ENCODE measurements around the gene TMEM135. TPM values are rescaled to one million over a fixed set of nuclear protein-coding genes. Genes with fewer than 3 reads are reported as not detected.

Gene TMEM135
- total RNA-seq, 1 experiment from 2014 or later, result 95.2 TPM

GRCh38 chr11:87110443-87111131, 72.9 kb downstream of the TMEM135 start:
- TF ChIP-seq, protein P1, sequence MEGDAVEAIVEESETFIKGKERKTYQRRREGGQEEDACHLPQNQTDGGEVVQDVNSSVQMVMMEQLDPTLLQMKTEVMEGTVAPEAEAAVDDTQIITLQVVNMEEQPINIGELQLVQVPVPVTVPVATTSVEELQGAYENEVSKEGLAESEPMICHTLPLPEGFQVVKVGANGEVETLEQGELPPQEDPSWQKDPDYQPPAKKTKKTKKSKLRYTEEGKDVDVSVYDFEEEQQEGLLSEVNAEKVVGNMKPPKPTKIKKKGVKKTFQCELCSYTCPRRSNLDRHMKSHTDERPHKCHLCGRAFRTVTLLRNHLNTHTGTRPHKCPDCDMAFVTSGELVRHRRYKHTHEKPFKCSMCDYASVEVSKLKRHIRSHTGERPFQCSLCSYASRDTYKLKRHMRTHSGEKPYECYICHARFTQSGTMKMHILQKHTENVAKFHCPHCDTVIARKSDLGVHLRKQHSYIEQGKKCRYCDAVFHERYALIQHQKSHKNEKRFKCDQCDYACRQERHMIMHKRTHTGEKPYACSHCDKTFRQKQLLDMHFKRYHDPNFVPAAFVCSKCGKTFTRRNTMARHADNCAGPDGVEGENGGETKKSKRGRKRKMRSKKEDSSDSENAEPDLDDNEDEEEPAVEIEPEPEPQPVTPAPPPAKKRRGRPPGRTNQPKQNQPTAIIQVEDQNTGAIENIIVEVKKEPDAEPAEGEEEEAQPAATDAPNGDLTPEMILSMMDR (IDR thresholded peaks at IDR 0.05; ENCODE audit: insufficient read depth in 1 of 2, low read depth in 1 of 2, low read length in 1 of 2, severe bottlenecking in 1 of 2, unreplicated experiment in 1 of 2), result no peak
- Mint-ChIP-seq H3K4me1 (ENCODE audit: low read depth, unreplicated experiment) (peaks cover 29% of the 10 kb centered on the region), H3K27ac (ENCODE audit: unreplicated experiment) (no peak overlapping the region), H3K27me3 (ENCODE audit: insufficient read depth, unreplicated experiment) (no peaks in the 10 kb centered on the region), H3K36me3 (ENCODE audit: insufficient read depth, unreplicated experiment) (no peaks in the 10 kb centered on the region), H3K4me3 (ENCODE audit: unreplicated experiment) (no peak overlapping the region), H3K9me3 (ENCODE audit: unreplicated experiment) (no peaks in the 10 kb centered on the region)
- intact Hi-C loops (cut with micrococcal nuclease; ENCODE audit: unreplicated experiment), result no loop called here
- CTCF ChIA-PET, result interaction anchor here (1.6 kb wide), 1 partner anchor 13 kb away, joined by 5 read pairs; no protein-coding TSS in a partner anchor
- H3K4me1 ChIP-seq, result peaks cover 14% of the 10 kb centered on the region
- H3K4me3 ChIP-seq (ENCODE audit: low read depth, low read length), result no peak overlapping the region
- DNase-seq, result no peak
- peaks cover 6% of the 10 kb centered on the region; the same call in 1 of the 2 replicates for H3K9me3 ChIP-seq
- 0 out of 2 replicates have a peak, but pooled peaks cover 2% of the 10 kb centered on the region for H3K36me3 ChIP-seq (ENCODE audit: control insufficient read depth, insufficient read depth, low read length)
- POLR2A ChIA-PET, result no interaction called here
- BruUV-seq (replicated peaks), result no TSS peak
- no peaks in the 10 kb centered on the region for H3K27me3 ChIP-seq (replicated peaks; ENCODE audit: control insufficient read depth, insufficient read depth, low read length)

DNA sequence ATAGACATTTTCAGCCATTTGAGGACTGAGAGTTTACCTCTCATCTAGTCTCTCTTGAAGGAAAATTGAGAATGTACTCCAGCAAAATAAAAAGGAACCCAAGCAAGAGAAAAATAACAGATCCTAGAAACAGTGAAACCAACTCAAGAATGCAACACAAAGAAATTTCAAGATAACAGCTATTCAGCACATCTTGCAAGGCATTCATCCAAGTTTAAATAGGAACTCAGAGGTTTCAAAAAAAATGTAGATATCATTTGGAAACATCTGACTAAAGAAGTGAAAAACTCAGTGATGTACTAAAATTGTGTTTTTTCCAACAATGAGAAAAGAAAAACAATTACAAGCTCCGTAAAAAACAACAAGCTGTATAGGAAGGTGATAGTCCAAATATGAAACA, 76.4 kb downstream of the TMEM135 start:
- Mint-ChIP-seq H3K9me3 (ENCODE audit: unreplicated experiment) (no peaks in the 10 kb centered on the region), H3K4me3 (ENCODE audit: unreplicated experiment) (no peak overlapping the region), H3K36me3 (ENCODE audit: insufficient read depth, unreplicated experiment) (no peaks in the 10 kb centered on the region), H3K27me3 (ENCODE audit: insufficient read depth, unreplicated experiment) (no peaks in the 10 kb centered on the region), H3K27ac (ENCODE audit: unreplicated experiment) (no peak overlapping the region), H3K4me1 (ENCODE audit: low read depth, unreplicated experiment) (peaks cover 14% of the 10 kb centered on the region)
- BruUV-seq (replicated peaks), result no TSS peak
- no peaks in the 10 kb centered on the region for H3K9me3 ChIP-seq
- no peak overlapping the region for H3K4me3 ChIP-seq (ENCODE audit: low read depth, low read length)
- DNase-seq, result no peak
- ChIA-PET POLR2A (no interaction called here), CTCF (no interaction called here)
- TF ChIP-seq, protein P1 (IDR thresholded peaks at IDR 0.05; ENCODE audit: insufficient read depth in 1 of 2, low read depth in 1 of 2, low read length in 1 of 2, severe bottlenecking in 1 of 2, unreplicated experiment in 1 of 2), result no peak
- H3K36me3 ChIP-seq (ENCODE audit: control insufficient read depth, insufficient read depth, low read length), result no peaks in the 10 kb centered on the region
- H3K4me1 ChIP-seq, result peaks cover 2% of the 10 kb centered on the region; the same call in 1 of the 2 replicates
- no peaks in the 10 kb centered on the region for H3K27me3 ChIP-seq (replicated peaks; ENCODE audit: control insufficient read depth, insufficient read depth, low read length)
- intact Hi-C loops (cut with micrococcal nuclease; ENCODE audit: unreplicated experiment), result no loop called here

DNA sequence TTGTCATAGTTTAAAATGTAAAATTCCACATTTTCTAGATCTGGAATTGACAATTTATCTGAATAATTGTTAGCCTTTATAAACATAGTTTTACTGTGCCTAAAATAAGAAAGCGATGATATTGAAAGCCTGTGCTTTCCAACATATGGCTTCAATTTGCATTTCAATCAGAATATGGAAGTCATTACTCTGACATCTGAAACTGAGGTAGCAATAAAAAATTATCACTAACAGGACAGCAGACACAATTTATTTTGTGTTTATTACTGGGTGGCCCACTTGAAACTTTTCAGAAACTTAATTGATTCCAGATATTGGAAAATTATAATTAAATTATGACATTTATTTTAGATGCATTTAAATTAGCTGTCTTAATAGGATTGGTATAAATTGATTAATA, 78.5 kb downstream of the TMEM135 start:
- TF ChIP-seq, protein P1 (IDR thresholded peaks at IDR 0.05; ENCODE audit: insufficient read depth in 1 of 2, low read depth in 1 of 2, low read length in 1 of 2, severe bottlenecking in 1 of 2, unreplicated experiment in 1 of 2), result no peak
- Mint-ChIP-seq H3K27me3 (ENCODE audit: insufficient read depth, unreplicated experiment) (no peaks in the 10 kb centered on the region), H3K4me3 (ENCODE audit: unreplicated experiment) (no peak overlapping the region), H3K9me3 (ENCODE audit: unreplicated experiment) (no peaks in the 10 kb centered on the region), H3K27ac (ENCODE audit: unreplicated experiment) (no peak overlapping the region), H3K4me1 (ENCODE audit: low read depth, unreplicated experiment) (peaks cover 20% of the 10 kb centered on the region), H3K36me3 (ENCODE audit: insufficient read depth, unreplicated experiment) (no peaks in the 10 kb centered on the region)
- intact Hi-C loops (cut with micrococcal nuclease; ENCODE audit: unreplicated experiment), result no loop called here
- H3K27me3 ChIP-seq (replicated peaks; ENCODE audit: control insufficient read depth, insufficient read depth, low read length), result no peaks in the 10 kb centered on the region
- H3K9me3 ChIP-seq, result no peaks in the 10 kb centered on the region
- DNase-seq, result no peak
- BruUV-seq (replicated peaks), result no TSS peak
- H3K4me1 ChIP-seq, result peaks cover 3% of the 10 kb centered on the region; the same call in 1 of the 2 replicates
- no peak overlapping the region for H3K4me3 ChIP-seq (ENCODE audit: low read depth, low read length)
- H3K36me3 ChIP-seq (ENCODE audit: control insufficient read depth, insufficient read depth, low read length), result no peaks in the 10 kb centered on the region
- POLR2A ChIA-PET, result no interaction called here
- CTCF ChIA-PET, result no interaction called here
